ENCODE results near the gene NCBP3. TPM values are rescaled to one million over a fixed set of nuclear protein-coding genes. Genes with fewer than 3 reads are reported as not detected.
"Not testable (repeated sequence)": the region's sequence is repeated elsewhere in the genome, so short reads cannot be mapped to it uniquely, and the experiment has no call there.

The NCBP3 gene
- polyA plus RNA-seq, 3 donors, result 75.4 to 113 (median 112) TPM

- no peak for DNase-seq
These were observed 39.9 kb upstream of the NCBP3 start for GRCh38 chr17:3885970-3886369.

GRCh38 chr17:3885271-3885670 lies 39.2 kb upstream of the NCBP3 start:
- no peak for DNase-seq

GRCh38 chr17:3884188-3884587 lies 38.1 kb upstream of the NCBP3 start:
- DNase-seq, result no peak

GRCh38 chr17:3882276-3882675 lies 36.2 kb upstream of the NCBP3 start:
- DNase-seq, result no peak

- DNase-seq, result no peak
These were observed 34.9 kb upstream of the NCBP3 start for GRCh38 chr17:3880983-3881382.

- no peak for DNase-seq
These were observed 33.8 kb upstream of the NCBP3 start for GRCh38 chr17:3879591-3880417.

- DNase-seq, result no peak
These were observed 33.1 kb upstream of the NCBP3 start for GRCh38 chr17:3879186-3879585.

- no peak for DNase-seq
These were observed 31.2 kb upstream of the NCBP3 start for GRCh38 chr17:3877220-3877619.

- no peak for DNase-seq
These were observed 29.3 kb upstream of the NCBP3 start for GRCh38 chr17:3875317-3875716.

- DNase-seq, result no peak
These were observed 27.8 kb upstream of the NCBP3 start for GRCh38 chr17:3873862-3874261.

GRCh38 chr17:3870871-3871306 lies 24.8 kb upstream of the NCBP3 start:
- no peak for DNase-seq

- DNase-seq, result no peak
These were observed 21.6 kb upstream of the NCBP3 start for GRCh38 chr17:3867606-3868005.

- no peak for DNase-seq
These were observed 21.1 kb upstream of the NCBP3 start for GRCh38 chr17:3867106-3867505.

- no peak for DNase-seq
These were observed 20.2 kb upstream of the NCBP3 start for GRCh38 chr17:3866276-3866675.

GRCh38 chr17:3865176-3865575 lies 19.1 kb upstream of the NCBP3 start:
- no peak for DNase-seq

- no peak for DNase-seq
These were observed 18.5 kb upstream of the NCBP3 start for GRCh38 chr17:3864534-3864933.

- no peak for DNase-seq
These were observed 16.0 kb upstream of the NCBP3 start for GRCh38 chr17:3861761-3862681.

- no peak for DNase-seq
These were observed 15.1 kb upstream of the NCBP3 start for GRCh38 chr17:3860939-3861700.

GRCh38 chr17:3859940-3860339 lies 13.9 kb upstream of the NCBP3 start:
- DNase-seq, result no peak

- no peak for DNase-seq
These were observed 11.4 kb upstream of the NCBP3 start for GRCh38 chr17:3857261-3858105.

- DNase-seq, result not testable (repeated sequence)
These were observed 8.2 kb upstream of the NCBP3 start for GRCh38 chr17:3854204-3854603.
